Anterior cingulate cortex (tissue), 58 donors: ENCODE measurements around the gene PISD.

ENCODE experiments used
- DNase-seq, 58 donors: peaks; one replicate each; lab custom pipeline; 2025; lab: John Stamatoyannopoulos, UW

The PISD gene

DNA sequence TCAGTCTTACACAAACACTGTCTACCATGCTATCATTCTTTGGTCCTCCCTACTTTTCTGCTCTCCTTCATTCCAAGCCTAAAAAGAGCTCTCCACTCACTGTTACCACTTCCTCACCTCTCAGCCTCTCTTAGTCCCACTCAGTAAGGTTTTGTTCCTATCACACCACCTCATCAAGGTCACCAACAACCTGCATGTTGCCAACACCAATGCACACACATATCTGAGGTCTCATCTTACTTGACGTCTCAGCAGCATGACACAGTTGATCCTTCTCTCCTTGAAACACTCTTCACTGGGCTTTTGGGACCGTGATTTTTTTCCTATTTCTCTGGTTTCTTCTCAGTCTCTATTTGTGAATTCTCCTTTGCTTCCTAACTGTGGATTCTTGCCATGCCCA, 8.1 kb downstream of the PISD start:
- no peak for DNase-seq

DNA sequence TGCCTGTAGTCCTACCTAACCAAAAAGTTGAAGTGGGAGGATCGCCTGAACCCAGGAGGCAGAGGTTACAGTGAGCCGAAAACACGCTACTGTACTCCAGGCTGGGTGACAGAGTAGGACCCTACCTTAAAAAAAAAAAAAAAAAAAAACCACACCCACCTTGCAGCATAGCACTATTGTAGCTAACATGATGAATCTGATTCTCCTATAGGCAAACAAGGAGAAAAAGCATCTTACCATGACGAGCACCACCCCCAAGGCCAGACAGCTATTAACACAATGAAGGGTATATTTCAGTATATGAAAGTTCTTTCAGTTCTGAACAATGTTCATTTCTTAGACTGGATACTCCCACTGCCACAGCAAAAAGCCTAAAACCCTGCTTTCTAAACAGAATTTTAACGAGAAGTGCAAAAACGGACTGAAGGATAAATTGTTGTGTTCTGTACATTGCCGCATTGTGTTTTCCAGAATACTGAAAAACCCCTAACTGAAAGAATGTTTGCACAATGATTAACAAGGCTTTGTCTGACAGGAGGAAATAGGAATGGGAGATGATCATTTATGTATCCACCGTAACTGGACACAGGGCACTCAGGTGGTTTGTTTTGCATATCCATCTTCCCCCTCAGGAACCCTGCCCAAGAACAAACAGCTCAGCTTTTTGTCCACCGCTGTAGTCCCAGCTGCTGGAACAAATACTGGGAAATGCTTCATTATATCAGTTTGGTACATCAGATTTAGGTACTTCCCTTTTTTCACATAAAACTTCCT, 8.9 kb downstream of the PISD start:
- no peak for DNase-seq

DNA sequence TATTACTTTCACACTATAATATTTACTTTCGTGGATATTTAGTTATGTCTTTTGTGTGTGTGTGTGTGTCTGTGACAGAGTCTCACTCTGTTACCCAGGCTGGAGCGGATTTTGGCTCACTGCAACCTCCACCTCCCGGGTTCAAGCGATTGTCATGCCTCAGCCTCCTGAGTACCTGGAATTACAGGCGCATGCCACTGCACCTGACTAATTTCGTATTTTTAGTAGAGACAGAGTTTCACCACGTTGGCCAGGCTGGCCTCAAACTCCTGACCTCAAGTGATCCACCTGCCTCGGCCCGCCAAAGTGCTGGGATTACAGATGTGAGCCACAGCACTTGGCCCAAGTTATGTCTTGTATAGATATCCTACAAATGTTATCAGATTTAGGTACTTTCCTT, 9.9 kb downstream of the PISD start:
- no peak for DNase-seq

DNA sequence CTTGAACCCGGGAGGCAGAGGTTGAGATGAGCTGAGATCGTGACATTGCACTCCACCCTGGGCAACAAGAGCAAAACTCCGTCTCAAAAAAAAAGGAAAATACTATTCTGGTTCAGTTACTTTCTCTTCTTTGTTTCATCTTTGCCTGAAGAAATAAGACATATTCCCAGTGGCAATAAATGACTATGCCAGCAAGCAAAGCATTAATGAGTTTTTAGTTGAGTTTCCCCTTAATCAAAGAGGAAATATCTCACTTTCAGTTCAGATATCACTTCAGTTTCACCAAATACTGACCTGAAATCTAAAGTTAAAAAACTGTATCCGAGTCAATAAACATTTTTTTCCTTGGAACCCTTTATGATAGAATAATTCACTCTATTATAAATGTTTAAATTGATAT, 10.4 kb downstream of the PISD start:
- DNase-seq: no peak

DNA sequence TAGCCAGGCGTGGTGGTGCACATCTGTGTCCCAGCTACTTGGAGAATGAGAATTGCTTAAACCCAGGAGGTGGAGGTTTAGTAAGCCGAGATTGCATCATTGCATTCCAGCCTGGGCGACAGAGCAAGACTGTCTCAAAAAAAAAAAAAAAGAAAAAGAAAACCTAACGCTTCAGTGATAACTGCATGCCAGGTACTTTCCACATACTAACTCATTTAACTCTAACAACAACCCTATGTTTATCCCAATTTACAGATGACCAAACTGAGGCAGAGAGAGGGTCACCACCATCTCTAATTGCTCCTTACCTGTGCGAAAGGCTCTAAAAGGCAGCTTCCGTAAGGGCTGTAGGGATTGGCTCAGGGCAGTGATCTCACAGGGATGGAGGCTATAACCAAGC, 11.6 kb downstream of the PISD start:
- no peak for DNase-seq

DNA sequence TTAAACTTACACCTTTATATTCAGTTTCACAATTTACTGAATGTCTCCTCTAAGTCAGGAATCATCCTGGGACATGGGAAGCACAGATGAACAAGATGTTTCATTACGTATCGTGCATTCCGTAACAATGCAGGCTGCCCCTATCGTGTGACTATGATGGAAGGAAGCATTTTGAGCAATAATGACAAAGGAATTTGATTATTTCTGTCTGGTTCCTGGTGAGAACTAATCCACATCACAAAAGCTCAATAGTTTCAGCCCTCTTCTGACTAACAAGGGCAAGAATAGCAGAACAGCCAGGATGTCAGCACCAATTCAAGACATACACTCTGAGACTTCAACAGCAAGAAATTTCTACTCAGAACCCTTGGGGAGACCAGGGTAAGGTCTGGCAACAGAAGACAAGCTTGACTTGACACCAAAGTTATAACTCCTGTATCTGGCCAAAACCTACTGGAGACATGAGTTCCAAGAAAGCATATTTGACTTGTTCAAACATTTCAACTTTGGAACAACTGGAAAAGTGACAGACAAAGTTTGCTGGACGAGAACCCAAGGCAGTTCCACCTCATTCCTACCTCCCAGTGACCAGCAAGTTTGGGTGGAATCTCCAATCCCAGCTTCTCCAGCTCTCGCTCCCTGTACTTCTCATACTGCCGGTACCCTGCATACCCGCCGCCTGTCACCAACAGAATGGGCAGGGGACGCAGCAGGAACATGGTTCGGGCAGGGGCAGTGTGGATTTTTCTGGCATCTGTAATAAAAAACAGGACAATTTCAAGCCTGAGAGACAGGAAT, 14.3 kb downstream of the PISD start:
- no peak for DNase-seq

DNA sequence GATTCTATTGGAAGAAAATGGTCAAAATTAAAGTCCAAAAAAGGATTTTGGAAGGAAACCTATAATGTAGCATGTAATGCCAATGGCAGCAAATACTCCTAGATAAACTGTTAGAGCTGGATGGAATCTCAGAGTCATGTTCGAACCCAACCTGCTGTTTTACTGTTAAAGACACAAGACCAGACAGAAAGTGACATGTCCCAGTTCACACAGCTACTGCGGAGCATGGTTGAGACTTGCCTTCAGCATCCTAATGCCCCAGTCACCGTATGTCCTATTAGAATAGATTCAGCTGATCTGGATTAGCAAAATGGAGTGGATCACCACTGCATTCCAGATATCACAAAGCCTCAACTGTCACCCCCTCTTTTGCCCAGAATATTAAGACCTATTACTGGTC, 14.9 kb downstream of the PISD start:
- no peak for DNase-seq

DNA sequence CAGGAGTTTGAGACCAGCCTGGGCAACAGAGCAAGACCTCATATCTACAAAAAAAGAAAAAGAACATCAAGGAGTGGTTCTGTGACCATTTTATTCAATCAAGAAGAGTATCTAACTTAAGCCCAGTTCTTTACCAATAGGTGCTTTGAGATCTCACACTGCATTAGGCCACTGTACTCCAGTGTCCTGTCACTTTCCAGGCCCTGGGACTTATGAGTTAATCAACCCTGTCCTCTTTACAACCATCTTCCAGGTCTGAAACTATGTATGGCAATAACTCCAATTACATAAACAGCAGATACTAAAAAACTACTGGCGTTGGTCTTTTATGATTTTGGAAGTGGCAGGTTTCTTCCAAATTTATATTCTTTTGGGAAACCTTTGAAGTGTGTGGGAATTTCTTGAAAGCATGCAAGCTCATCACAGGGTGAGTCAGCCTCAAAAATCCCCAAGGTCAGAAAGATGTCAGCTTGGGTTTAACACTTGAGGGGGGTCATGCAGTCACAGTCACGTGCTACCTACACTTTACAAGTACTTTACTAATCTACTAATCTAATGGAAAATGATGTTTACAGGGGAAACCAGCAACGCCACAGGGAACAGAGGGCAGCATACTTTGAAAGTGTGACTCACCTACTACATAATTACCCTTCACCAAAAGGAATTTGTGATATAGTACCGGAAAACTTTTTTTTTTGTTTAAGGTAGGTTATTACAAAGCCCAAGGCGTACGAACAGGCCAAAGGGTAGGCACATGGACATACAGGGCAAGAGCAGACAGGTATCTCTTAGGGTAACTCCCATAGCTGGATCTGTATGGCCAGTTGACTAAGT, 15.6 kb downstream of the PISD start:
- DNase-seq: no peak

DNA sequence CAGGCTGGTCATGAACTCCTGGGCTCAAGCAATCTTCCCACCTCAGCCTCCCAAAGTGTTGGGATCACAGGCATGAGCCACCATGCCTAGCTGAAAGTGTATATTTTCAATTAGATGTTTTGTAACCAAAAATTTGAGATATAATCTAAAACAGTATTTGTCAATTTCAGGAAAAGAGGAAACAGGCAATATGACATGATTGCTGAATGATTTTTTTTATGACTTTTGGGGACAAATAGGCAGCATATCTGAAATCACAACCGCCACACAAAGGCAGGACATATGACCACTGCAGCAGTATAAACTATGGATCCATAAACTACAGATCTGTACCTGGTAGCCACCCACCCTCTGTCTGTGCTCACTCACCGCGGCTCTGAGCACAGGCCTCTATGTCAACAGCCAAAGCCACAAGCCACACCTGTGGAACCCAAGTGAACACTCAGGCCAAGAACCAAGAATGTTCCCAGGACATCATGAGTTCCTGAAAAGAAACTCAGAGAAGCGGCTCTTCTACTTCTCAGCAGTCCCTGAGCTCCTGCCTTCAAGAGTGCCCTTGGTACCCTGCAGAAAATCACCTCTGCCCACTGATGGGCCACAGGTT, 22.5 kb downstream of the PISD start:
- DNase-seq: no peak

DNA sequence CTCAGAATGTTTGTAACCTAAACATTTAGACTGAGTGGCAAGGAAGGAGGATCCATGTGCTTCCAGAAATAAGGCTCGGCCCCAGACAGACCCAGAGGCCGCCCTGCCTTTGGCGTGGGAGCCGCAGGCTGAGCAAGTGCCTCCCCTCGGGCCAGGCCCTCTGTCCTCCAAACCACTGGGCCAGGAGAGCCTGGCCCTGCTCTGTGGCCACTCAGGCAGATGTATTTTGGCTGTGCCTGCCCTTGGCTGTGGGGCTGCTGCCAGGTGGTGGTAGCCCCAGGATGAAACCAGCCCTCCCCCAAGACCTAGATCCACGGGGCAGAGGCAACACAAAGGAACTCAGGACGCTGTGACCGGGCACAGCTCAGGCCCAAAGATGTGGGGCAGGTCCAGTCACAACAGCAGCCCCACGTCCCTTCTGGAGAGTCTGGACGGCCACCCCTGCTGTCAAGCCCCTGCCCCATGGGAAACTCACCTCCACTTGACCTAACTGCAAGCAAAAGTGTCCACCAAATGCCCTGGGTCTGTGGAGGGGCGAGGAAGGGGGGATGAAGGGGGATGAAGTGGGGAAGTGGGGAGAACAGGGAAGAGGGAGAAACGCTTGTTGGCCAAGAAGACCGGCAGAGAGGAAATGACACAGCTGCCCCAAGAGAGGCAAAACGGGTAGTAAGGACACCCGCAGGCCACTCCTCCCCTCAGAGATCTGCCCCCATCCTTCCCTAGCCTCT, 24.0 kb downstream of the PISD start:
- DNase-seq: peak in 7 of 58 donors; percentile 17 to 45 (median 24)

DNA sequence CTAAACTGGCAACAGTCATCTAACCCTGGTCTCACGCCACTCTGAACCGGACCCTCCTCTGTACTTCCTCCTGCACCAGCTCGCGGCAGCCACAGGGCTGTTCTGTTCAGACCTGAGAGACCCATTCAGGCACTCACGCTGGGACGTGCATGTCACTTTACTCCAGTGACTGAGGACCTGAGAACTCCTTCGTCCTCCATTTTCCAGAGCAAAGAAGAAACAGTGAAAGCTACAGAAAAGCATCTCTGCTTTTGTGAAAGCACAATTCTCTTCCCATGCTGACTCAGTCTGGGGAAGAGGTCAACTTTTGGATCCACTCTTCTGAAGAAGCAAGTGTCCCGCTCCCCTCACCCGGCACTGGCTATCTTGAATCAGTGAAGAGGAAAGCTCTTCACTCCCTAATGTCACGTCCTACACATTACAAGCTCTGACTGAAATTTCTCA, 24.5 kb downstream of the PISD start:
- DNase-seq: peak in 2 of 58 donors; percentile 11 to 22

DNA sequence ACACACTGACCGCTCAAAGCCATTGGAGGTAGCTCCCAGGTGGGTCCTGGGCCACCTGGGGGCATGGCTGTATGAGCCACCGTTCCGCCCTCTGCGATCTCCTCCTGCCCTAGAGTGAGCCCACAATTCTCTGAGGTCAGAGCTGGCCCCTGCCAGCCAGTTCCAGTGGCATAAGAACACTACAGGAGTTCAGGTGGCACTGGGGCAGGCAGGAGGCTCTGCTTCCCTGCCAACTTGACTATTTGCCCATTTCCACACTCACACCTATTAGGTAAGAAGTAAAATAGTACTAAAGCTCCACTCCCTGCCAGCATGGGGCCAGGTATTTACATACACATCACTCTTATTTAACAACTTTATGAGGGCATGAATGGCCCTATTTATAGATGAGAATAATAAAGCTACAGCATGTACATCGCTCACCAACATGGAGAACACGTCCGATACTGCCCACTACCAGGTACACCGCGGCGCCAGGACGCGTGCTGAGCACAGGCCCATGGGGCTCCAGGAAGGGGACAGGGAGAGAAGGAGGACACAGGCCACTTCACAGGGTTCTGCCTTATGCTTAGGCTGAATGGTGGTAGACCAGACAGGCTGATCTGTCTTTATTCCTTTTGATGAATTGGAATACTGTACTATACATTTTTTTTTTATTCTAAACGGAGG, 26.2 kb downstream of the PISD start:
- no peak for DNase-seq

DNA sequence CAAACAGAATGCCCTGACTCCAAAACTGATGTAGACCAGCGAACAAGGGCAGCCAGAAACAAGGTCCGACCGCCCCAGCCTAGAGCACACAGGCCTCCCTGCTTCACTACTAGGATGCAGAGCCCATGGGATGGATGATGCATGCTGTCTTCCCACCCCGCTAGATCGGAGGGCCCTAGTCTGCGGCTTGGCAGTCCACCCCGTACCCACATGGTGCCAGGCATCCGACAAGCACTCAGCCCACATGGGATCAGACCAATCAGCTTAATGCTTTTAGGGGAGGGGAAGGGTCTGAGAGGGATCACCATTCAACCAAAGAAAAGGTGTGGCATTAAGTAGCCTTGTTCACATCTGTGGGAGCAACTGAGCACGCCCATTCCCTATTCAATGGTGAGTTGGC, 30.6 kb downstream of the PISD start:
- no peak for DNase-seq

DNA sequence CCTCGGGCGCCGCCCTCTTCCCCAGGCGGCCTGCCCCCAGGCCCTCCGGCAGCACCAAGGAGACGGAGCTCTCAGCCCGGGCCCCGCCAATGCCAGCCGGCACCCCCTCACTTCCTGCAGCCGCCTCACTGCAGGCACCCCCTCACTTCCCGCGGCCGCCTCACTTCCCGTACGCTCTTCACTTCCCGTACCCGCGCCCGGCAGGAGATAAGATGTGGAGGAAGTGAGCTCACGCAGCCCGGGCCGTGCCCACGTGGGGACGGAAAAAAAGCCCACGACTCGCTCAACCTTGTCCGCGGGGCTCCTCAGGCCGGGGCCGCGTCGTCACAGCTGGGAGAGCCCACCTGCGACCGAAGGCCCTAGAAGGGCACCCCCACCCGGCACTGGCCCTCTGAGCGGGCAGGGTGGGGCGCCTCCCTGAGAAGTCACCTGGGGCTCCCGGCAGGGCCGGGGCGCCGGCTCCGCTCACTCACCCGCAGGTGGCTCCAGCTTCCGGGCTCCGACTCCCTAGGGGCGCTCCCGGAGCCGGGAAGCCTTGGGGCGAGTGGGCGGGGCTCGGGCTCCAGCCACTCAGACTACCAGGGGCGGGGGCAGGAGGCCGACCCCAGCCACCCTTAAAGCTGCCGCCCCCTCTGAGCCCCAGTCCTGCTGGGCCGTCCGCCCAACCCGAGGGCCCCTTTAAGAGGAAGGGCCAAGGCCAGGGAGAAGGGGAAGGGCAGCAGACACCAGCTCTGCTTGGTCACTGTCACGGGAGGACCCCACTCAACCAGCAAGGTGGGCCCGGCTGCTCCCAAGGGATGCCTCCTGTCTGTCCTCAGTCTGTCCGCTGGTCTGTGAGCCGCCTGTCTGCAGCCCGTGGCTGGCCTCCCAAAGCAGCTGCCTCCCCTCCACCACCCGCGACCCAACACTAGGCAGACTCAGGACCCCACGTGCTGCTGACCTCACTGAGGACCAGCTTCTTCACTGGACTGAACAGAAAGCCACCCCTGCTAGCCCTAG, 31.4 kb downstream of the PISD start:
- peak in 54 of 58 donors; percentile 23 to 85 (median 73) for DNase-seq

DNA sequence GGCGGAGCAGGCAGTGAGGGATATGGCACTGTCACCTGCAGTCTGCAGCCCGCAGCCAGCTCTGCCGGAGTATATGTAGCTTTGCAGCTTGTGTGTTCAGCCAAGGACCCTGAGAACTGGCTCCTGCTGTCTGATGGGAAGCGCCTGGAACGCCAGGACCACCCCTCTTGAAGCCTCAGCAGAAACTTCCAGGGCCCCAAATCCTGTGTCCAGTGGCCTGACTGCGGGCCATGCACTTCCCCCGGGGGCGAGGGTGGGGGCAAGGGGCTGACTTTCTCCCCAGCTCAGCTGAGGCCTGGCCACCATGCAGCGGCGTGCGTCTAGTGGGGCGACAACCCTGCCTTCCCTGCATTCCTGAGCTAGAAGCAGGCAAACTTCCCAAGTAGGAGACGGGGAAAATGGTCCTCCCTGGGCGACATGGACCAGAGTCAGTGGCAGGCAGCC, 32.3 kb downstream of the PISD start:
- DNase-seq: no peak

DNA sequence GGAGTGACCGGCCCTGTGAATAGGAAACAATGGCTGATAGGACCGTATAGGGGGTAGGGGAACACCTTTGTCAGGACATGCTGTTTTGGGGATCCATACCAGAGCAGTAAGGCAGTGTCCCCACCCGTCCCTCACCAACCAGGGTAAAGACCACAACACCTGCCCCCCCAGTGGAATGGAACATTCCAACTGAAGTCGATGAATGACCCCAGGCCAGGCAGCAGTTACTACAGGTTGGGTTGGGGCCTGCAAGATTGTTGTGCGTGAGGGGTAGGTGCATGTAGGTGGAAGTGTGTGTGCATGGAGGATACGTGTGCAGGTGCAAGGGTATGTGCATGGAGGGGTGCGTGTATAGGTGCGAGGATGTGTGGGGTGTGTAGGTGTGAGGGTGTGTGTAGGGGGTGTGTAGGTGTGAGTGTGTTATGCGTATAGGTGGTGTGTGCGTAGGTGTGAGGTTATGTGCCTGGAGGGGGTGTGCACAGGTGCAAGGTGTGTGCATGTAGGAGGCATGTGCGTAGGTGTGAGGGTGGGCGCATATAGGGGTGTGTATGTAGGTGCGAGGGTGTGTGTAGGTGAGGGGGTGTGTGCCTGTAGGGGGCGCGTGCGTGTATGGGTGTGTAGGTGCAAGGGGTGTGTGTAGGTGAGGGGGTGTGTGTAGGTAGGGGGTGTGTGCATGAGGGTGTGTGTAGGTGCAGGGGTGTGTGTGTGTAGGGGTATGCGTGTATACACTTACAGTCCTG, 32.9 kb downstream of the PISD start:
- DNase-seq: no peak

DNA sequence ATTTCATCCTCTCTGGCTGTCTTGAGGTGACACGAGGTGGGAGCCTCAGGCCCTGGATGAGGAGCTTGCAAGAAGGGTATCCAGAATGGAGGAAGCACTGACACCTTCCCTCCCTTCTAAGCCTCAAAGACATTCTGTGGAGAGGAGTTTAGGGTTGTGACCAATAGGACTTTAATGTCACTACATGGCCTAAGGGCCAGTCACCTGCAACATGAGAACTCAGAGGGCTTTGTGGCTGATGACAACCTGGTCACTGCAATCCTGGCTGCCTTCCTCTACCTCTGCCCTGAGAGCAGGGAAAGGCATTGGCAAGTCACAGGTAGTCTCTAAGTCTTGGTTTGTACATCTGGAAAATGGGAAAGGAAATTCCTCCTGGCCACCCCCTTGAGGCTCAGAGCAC, 33.7 kb downstream of the PISD start:
- no peak for DNase-seq
